HG03280 (cell line): ENCODE results near the gene FANCB.

ENCODE experiments used
- ATAC-seq: cut with Tn5 transposase; IDR thresholded peaks from one replicate; pipeline ENCODE4 v1.9.1; 2021; ENCODE audit warnings: mild to moderate bottlenecking, moderate library complexity; ENCODE audit not compliant: unreplicated experiment

The FANCB gene

DNA sequence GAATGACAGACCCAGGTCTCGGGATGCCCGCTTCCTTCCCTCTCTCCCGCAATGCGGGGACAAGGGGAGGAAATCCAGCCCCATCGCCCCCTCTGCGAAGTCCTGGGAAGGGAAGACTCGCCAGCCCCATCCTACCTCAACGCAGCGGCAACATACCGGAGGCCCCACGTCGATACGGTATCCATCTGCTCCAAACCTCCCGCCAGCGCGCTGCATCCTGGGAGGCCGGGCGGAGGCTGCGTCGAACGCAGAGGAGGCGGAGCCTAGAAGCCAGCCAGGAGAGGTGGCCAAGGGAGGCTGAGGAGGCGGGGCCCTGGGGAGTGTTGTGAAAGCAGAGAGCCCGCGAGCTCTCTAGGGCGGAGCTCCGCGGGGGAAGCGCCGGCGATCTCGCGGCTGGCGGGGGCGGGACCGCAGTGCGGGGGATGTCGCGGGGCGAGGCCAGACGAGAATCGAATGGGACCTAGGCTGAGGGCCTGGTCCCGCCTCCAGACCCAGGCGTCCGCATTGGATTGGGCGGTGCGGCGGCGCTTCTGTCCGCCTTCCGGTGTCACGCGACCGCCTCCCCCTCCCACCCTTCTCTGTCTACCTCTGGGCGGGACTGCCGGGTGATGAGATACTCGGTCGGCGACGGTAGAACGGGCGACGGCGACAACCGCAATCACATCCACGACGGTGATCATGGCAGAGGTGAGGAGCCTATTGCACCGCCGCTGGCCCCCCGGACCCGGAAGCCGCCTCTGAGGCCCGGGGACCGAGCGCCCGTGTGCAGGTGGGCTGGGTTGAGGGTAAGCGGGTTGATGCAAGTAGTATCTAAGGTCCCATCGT is at the start of gene FANCB, which contains the start of gene MOSPD2:
TSS of gene FANCB (minus strand) at position 219 of the 825 bp plus-strand sequence. CDS start 7,559 bp downstream, outside the sequence.
TSS of gene MOSPD2 (plus strand) at position 571 of the 825 bp plus-strand sequence. CDS start at position 679, 108 bp downstream.
- peak; percentile 95 for ATAC-seq

GRCh38 chrX:14922437-14922836 is 49.6 kb upstream of the FANCB start:
- no peak for ATAC-seq

DNA sequence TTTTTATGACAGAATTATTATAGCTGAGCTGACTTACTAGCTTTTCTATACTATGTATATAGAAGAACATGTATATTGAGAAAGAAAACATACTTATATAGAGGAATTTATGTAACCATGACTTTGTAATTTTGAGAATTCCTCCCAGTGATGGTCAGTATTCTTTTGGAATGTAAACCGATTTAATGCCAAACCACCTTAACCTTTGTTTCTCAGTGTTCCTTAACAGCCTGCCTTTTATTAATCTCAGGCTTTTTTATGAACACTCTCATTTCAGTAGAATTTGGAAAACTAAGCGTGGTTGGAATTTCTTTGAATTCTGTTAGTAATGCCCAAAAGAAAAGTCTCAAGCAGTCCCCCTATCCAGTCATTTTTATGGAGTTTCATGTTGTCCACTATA is 47.3 kb upstream of the FANCB start:
- ATAC-seq: no peak

- no peak for ATAC-seq
Measured at GRCh38 chrX:14919407-14919806, 46.5 kb upstream of the FANCB start.

DNA sequence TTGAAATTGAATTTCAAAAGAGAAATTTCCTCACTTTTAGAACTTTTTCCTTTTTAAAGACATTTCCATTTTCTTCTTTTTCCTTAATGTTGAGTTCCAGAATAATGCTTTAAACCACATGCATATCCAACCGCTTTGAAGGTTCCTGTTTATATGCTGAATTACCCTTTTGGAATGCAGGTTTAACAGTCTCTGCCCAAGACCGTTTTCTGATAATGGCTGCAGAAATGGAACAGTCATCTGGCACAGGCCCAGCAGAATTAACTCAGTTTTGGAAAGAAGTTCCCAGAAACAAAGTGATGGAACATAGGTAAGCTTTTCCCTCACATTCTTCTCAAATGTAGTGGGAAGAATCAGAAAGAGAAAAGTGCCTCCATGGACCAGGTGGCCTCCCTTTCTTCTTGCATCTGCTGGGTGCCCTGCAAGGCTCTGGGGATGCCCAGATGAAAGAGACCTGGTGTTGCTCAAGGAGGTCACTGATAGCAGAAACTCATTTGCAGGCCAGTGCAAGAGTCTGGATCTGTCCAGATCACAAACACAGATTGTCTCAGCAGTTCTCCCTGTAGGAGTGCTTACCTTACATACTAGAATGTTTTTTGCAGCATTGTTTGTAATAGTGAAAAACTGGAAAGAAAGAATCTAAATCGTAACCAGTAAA is 43.3 kb upstream of the FANCB start:
- ATAC-seq: no peak

DNA sequence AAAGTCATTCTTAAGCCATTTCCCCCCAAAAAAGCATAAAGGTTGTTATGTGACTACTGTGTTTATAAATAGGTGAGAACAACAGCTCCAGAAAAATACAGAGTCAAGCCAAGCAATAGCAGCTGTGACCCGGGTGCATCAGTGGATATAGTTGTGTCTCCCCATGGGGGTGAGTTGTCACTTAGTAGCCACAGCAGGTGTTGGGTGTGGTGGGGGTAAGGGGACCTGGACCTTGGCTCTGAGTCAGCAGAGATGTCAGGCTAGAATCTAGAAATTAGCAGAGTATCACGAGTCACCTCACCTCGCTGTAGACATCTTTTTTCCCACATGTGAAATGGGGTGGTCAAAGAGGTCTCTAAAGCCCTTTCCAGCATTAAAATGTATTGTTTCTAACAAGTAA is 42.7 kb upstream of the FANCB start:
- ATAC-seq: no peak

- ATAC-seq: no peak
Measured at GRCh38 chrX:14913241-14913640, 40.4 kb upstream of the FANCB start.

- ATAC-seq: no peak
Measured at GRCh38 chrX:14903891-14904290, 31.0 kb upstream of the FANCB start.

- no peak for ATAC-seq
Measured at GRCh38 chrX:14902537-14902936, 29.7 kb upstream of the FANCB start.

GRCh38 chrX:14899607-14900006 is 26.7 kb upstream of the FANCB start:
- no peak for ATAC-seq

- ATAC-seq: no peak
Measured at GRCh38 chrX:14897042-14897441, 24.2 kb upstream of the FANCB start.

DNA sequence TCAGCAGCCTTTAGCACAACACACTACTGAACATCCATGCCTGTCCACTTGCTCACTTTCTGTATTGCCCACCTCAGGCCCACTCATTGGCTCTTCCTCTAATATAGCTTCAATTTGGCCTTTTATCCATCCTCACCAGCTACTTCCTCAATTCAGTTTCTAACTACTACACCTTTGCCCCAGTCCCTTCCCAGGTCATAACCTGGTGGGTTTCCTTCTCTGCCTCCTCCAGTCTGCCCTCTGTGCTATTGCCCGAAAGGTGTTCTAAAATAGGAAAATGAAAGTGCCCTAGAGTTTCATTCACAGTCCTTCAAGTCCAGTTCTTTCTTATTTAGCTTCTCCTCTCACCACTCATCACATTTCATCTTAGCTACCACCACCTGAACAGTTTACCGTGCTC is 23.4 kb upstream of the FANCB start:
- ATAC-seq: no peak

GRCh38 chrX:14886252-14886651 is 13.4 kb upstream of the FANCB start:
- no peak for ATAC-seq

DNA sequence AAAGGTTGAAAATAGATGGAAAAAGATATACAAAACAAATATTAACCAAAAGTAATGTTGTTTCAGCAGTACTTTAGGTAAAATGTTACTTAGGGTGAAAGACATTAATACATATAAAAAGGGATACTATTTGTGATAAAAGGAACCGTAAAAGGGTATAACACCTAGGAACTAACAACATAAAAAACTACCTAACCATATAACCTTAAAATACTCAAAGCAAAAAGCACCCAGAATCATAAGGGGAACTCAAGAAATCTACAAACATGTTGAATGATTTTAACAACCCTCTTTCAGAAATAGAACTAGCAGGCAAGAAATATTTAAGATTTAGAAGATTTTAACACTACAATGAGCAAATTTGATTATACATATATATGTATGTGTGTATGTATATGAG is 11.8 kb upstream of the FANCB start:
- no peak for ATAC-seq

GRCh38 chrX:14883826-14884225 is 11.0 kb upstream of the FANCB start:
- no peak for ATAC-seq

DNA sequence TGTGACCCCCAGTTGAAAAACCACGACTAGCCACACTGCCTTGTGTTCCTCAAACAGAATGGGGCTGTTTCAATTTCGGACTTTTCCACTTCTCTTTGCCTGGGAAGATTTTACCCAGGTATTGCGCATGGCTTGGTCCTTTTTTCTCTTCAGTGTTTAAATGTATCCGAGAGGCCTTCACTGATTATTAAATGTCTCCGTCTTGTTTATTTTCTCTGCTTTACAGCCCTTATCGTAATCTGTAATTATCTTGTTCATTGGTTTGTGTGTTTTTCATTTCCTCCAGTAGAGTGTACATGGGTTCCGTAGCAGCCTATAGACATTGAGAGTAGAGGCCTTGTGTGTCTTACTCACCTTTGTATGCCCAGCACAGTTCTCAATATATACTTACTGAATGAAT is 2.8 kb upstream of the FANCB start:
- ATAC-seq: no peak

- no peak for ATAC-seq
Measured at GRCh38 chrX:14873676-14874049, 794 bp upstream of the FANCB start.

GRCh38 chrX:14872355-14872754 is 514 bp downstream of the FANCB start:
- no peak for ATAC-seq

DNA sequence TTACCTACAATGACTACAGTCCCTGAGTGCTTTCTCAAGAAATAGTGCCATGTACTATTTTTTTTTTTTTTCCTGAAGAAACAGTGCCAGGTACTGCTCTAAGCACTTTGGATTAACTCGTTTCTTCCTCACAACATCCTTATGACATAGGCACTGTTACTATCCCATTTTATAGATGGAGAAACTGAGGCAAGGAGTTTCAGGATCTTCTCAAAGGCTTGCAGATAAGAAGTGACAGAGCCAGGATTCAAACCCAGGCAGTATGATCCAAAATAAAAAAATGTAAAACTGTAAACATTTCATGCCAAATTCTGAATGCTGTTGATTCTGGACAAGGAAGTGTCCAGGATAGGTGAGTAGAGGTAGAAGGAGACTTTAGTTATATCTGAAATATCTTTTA is 1.1 kb downstream of the FANCB start:
- ATAC-seq: no peak

DNA sequence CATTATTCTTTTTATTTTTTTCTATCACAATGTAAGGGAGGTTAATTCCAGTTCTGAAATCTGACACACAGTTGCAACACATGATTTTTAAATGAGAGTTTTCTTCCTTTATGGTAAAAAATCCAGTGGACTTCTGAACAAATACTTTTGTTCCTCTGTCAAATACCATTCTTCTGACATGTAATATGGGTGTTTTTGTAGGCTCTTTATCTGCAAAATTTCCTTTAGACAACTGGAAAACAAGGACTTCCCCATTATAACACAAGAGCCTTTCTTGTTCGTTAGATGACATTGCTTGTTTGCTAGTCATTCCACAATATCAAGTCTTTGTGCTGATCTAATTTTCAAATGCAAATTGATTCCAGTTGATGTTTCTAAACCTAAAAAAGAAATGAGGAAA is 7.7 kb downstream of the FANCB start:
- no peak for ATAC-seq

GRCh38 chrX:14864631-14865030 is 8.2 kb downstream of the FANCB start:
- ATAC-seq: no peak

GRCh38 chrX:14851526-14851925 is 21.3 kb downstream of the FANCB start:
- ATAC-seq: no peak
